Measurements from ENCODE around the gene CNDP2. TPM values are rescaled to one million over a fixed set of nuclear protein-coding genes. Genes with fewer than 3 reads are reported as not detected.

The CNDP2 gene
- total RNA-seq, 1 donor from 2014 or later = 65.7 TPM

DNA sequence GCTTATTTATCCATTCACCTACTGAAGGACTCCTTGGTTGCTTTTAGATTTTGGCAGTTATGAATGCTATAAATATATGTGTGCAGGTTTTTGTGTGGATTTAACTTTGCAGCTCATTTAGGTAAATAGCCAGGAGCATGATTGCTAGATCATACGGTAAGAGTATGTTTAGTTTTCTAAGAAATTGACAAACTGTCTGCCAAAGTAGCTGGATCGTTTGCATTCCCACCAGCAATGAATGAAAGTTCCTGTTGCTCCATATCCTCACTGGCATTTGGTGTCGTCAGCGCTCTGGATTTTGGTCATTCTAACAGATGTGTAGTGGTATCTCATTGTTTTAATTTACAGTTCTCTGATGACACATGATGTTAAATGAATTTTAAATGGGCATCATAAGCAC is 30.4 kb upstream of the CNDP2 start:
- intact Hi-C loops (cut with DNase I) = no loop called here

DNA sequence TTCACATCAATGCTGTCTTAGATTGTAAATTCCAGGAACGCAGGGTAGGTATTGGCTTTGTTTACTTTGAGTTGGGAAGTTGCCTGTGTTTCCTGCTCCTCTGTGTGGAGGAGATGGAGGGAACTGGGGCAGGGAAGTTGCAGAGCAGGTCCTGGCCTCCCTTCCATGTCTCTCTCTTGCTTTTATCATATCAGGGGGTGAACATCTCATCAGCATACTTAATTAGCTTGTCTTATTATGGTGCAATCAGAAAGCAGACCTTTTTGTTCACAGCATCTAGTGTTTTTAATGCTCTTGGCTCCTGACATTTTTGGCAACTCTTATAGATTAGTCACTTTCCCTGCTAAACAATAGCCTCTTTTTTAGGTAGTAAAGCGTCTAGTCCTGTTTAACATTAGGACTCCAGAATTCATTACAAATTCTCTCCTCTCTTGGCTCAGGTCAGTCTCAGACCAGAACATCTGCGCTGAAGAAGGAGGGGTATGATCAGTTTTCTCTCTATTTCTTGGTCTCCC is 27.6 kb upstream of the CNDP2 start:
- intact Hi-C loops (cut with DNase I) = no loop called here
- no peak for DNase-seq (ENCODE audit: low spot score)

More for the DNA sequence above, 30.4 kb upstream of the CNDP2 start:
- no peak for DNase-seq (ENCODE audit: low spot score)

DNA sequence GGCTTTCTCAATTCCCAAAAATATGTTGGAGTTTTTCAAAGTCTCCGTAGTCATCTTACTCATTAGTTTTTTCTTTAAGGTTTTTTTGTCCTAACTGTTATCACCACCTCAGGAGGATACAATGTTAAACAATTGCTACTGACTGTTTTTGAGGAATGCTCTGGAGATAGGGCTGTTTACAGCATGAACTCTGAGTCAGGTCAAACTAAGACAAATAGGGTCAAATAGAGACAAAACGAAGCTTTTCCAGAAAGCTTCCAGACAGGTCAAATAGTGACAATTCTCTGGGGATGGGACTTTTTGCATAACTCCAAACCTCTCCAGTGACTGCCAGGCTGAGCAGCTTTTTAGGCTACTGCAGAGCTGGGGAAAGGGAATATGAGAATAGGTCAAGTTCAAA is 23.9 kb upstream of the CNDP2 start:
- DNase-seq (ENCODE audit: low spot score) = no peak
- intact Hi-C loops (cut with DNase I) = no loop called here

DNA sequence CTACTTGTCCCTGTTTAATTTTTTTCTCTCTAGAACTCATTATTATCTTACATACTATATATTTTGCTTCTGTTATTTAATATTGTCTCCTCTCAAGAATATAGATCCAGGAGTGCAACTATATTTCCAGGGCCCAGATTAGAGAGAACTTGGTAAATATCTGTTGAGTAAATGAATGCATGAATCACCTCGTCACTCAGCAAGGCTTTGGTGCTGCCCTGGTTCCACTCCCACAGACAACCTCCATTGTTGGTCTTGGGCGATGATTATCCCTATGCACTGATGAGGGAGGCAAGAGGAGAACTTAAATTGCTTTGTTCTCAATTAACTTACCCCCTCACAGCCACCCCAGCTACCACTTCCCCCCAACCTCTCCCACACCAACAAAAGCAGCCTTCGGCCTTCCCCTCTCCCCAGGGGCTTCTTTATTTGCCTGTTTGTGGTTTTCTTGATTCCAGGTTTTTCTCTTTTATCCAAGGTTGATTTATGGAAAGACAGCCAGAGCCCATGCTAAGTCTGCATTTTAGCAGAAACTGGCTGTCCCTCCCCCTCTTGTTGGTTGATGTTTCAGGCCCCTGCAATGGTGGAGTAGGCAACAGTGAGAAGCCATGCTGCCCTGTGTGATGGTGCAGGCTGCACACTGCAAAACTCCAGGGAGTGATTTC is 22.1 kb upstream of the CNDP2 start:
- intact Hi-C loops (cut with DNase I) = no loop called here

DNA sequence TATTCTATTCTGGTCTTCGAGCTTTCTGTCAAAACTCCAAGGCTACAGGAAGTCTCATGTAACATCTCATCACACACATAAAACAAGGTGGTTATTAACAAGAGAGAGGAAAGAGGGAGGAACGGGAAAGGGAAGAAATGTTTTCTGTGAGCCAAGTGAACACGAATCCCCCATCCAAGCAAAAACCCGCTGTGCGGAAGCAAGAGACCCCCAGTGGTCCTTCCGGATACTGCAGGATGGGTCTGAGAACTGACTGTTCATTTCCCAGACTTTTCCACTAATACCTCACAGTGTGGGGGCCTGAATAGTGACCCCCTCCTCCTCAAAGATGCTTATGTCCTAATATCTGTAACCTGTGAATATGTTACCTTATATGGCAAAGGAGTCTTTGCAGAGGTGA is 20.0 kb upstream of the CNDP2 start:
- DNase-seq (ENCODE audit: low spot score) = no peak
- intact Hi-C loops (cut with DNase I) = loop anchor here (1.0 kb wide), 1 partner anchor 123 kb away; no protein-coding TSS in a partner anchor

More for the DNA sequence above, 22.1 kb upstream of the CNDP2 start:
- no peak for DNase-seq (ENCODE audit: low spot score)

DNA sequence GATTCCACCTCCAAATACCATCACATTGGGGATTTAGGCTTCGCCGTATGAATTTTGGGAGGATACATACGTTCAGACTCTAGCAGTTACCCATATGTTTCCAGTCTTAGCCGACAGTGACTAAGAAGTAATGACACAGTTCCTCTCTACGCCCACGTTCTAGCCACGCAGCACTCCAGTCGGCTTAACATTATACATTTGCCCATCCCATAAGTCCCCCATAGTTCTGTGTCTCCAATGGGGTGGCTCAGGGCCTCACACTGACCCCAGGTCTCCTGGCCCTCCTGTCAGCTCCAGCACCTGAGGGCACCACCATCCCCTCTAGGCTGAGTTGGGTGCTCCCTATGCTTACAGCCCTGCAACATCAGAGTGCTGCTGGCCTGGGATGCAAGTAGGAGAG is 18.4 kb upstream of the CNDP2 start:
- intact Hi-C loops (cut with DNase I) = no loop called here

DNA sequence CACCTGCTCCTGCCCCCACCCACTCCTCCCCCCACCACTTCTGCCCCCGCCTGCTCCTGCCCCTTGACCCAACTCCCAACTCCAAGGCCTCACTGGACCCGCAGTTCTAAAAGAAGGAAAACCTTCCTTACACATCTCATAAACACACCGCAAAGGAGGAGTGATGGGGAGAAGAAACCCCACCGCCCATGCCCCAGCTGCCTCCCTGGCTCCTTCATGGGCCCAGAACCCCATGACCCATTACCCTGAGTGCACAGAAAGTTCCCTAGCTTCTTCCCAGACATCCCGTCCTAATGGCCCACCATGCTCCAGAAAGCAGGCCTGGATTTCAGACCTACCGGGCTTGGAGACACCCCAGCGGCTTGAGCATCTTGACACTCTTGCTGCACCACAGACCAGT is 17.8 kb upstream of the CNDP2 start:
- intact Hi-C loops (cut with DNase I) = no loop called here
- DNase-seq (ENCODE audit: low spot score) = no peak

More for the DNA sequence above, 18.4 kb upstream of the CNDP2 start:
- no peak for DNase-seq (ENCODE audit: low spot score)

DNA sequence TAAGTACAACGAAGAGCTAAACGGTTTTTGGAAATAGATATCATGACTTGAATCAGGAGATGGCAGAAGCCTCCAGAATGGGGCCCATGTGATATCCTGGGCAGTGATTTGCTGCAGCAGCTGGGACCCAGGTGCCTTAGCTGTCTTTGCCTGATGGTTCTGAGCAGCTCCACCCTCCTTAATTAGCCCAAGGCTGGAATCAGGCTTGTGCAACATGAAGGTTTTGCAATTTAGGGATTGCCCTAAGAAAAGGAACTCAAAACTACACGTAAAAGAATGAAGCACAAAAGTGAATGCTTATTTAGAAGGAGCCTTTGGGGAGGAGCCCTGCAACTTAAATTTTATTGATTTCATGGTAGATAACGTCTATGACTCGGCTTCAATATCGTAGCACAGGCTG is 17.3 kb upstream of the CNDP2 start:
- intact Hi-C loops (cut with DNase I) = no loop called here

DNA sequence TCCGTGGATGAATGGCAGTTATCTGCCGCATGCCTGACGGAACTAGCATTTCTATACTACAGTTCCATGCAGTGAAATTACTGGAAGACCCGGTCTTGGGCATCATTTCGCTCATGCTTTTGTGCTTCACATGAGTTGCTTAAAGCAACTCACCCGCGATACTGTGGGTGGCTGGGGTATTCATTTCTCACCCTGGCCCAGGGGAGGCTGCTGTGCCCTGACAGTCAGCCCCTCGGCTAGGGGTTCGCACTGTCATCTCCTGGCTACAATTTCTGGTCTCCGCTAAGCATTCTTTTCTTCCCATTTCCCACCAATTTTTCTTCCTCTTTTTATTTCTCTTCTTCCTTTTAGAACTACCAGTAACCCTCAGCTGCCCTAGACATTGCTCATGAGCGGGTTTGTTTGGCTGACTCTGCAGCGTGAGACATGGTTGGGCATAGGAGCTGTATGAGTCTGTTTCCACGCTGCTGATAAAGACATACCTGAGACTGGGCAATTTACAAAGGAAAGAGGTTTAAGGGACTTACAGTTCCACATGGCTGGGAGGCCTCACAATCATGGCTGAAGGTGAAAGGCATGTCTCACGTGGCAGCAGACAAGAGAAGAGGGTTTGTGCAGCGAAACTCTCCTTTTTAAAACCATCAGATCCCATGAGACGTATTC is 16.5 kb upstream of the CNDP2 start:
- no peak for DNase-seq (ENCODE audit: low spot score)
- intact Hi-C loops (cut with DNase I) = no loop called here

More for the DNA sequence above, 17.3 kb upstream of the CNDP2 start:
- no peak for DNase-seq (ENCODE audit: low spot score)

DNA sequence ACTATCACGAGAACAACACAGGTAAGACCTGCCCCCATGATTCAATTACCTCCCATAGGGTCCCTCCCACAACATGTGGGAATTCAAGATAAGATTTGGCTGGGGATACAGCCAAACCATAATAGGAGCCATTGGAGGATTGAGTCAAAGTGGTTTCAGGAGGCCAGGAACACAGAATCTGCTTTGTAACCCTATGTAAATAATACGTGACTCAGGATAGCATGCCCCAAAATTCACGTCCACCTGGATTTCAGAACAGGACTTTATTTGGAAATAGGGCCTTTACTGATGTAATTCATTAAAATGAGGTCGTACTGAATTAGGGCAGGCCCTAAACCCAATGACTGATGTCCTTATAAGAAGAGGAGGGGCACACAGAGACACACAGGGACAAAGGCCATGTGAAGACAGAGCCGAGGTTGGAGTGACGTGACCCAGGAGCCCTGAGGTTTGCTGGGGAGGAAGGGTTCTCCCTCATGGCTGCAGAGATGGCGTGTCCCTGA is 16.0 kb upstream of the CNDP2 start:
- DNase-seq (ENCODE audit: low spot score) = no peak
- intact Hi-C loops (cut with DNase I) = no loop called here

DNA sequence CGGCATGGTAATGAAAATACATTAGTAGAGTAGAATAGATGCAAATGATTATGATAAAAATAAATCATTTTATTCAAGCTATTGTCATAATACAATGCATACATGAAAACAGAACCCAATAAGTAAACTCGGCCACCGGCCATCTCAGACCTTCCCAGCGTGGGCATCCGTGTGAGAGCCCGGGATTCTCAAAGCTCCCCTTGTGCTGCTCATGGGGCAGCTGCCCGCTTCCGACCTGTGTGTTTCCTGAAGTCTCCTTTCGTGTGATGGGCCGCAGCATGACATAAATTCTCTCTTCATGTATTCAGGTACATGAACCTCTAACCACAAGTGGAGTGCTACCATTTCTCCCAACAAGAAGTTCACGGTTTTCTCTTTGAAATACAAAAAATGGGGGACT is 13.5 kb upstream of the CNDP2 start:
- intact Hi-C loops (cut with DNase I) = no loop called here

DNA sequence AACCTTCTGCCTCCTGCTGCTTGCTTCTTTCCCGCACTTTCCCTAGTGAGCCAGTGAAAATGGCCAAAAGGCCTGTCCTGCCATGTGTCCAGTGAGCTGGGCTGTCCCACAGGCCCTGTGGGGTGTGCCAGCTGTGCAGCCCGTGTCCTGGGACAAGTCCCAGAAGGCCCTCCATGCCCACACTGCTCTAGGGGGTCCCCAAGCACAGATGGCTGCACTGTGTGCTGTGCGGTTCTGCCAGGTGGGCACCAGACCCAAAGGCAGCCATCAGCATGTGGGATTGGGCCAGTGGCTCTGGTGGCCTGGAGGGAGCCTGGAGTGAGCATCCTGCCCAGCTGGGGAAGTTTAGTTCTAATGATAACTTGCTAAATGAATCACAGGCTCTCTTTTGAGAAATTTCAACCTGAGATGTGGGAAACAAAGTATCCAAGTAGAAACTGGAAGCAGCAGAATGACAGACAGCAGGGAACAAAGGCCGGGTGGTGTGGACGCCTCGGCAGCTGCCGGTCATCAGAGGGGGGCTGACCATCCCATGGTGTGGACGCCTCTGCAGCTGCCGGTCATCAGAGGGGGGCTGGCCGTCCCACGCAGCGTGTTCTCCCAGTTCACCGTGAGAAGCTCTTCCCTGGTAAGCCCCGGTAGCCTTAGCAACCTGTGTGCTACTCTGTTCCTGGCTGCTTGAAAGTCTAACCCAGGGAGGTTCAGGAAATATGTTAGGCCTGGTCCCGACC is 9.9 kb upstream of the CNDP2 start:
- DNase-seq (ENCODE audit: low spot score) = no peak
- intact Hi-C loops (cut with DNase I) = no loop called here

More for the DNA sequence above, 13.5 kb upstream of the CNDP2 start:
- no peak for DNase-seq (ENCODE audit: low spot score)

DNA sequence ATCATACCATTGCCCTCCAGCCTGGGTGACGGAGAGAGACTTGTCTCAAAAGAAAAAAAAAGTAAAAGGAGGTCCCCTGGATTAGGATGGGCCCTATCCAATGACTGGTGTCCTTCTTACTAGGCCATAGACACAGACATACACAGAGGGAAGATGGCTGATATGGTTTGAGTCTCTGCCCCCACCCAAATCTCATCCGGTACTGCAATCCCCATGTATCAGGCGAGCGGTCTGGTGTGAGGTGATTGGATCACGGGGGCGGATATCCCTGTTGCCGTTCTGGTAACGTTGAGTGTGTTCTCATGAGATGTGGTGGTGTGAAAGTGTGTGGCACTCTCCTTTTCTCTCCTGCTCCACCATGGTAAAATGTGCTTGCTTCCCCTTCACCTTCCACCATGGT is 7.8 kb upstream of the CNDP2 start:
- DNase-seq (ENCODE audit: low spot score) = no peak
- intact Hi-C loops (cut with DNase I) = no loop called here

DNA sequence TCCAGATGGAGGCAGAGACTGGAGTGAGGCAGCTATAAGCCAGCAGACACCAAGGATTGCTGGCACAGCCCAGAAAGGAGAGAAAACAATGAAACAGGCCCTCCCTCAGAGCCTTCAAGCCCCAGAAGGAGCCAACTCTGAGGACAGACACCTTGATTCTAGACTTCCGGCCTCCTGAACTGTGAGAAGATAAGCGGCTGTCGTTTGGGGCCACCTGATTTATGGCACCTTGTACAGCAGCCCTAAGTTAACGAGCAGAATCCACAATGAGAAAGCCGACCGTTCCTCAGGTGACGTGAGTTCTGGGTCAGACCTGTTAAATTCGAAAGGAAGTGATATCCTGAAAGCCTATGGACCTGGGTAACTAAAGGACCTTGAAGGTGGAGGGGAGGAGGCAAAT is 7.3 kb upstream of the CNDP2 start:
- intact Hi-C loops (cut with DNase I) = no loop called here
- no peak for DNase-seq (ENCODE audit: low spot score)

DNA sequence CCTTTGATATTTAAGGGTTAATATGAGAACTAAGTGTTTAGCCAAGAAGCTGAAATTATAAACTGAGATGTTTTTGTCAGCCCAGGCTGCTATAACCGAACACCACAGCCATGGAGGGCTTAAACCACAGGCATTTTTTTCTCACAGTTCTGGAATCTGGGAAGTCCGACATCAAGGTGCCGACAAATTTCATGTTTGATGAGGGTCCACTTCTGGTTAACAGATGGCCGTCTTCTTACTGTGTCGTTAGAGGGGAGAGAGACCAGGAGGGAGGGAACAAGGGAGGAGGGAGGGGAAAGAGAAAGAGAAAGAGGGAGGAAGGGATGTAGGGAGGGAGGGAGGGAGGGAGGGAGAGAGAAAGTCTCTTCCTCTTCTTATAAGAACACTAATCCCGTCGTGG is 6.5 kb upstream of the CNDP2 start:
- DNase-seq (ENCODE audit: low spot score) = no peak
- intact Hi-C loops (cut with DNase I) = loop anchor here (5.0 kb wide), 2 partner anchors 137 to 292 kb away; no protein-coding TSS in a partner anchor

DNA sequence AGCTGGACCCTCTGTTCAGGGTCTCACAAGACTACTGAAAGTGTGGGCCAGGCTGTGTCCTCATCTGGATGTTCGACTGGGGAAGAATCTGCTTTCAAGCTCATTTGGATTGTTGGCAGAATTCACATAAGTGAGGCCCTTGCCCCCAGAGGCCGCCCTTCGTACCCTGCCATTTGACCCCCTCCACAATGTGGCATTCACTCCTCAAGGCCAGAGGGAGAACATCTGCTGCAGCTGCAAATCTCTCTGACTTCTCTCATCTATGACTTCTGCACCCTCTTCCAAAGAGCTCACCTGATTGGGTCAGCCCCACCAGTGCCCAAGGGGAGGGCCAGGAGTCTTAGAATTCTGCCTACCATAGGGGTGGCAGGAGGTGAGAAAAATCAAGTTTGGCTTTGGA is 3.9 kb upstream of the CNDP2 start:
- intact Hi-C loops (cut with DNase I) = loop anchor here (5.0 kb wide), 2 partner anchors 140 to 295 kb away; no protein-coding TSS in a partner anchor
- DNase-seq (ENCODE audit: low spot score) = no peak

DNA sequence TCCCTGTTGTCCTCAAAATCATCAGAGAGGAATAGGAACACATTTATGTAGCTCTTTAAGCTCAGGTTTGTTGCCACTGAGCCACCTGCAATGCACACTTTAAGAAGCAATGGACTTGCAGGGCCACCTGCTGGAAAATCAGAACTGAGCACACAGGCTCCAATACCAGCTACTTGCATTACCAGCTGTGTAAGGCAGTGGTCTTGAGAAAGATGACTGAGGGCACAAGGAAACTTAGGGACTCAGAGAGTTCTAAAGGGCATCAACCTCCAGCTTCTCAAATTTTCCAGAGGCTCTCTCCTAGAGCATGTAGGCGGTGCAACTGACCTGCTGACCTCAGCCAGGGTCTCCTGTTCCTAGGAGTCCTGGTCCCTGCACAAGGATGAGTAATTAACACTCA is 2.5 kb upstream of the CNDP2 start:
- DNase-seq (ENCODE audit: low spot score) = no peak
- intact Hi-C loops (cut with DNase I) = loop anchor here (2.0 to 5.0 kb wide), 4 partner anchors 35 to 296 kb away; partner anchors contain the start of gene ZNF407

DNA sequence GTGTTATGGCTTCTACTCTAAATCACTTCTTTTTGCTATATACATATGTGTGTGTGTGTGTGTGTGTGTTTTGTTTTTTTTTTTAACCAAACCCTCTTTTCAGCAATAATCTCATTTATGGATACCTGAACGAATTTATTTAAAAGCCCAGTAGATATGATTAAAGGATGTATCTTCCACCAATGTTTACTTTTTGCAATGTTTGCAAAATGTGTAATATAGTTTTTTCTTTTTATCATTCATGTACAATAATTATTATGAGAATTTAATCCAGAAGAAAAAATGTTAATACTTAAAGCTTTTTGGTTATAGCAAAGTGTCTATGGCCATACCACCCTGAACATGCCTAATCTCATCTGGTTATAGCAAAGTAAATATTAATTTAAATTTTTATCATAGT is 1.6 kb upstream of the CNDP2 start:
- DNase-seq (ENCODE audit: low spot score) = no peak
- intact Hi-C loops (cut with DNase I) = loop anchor here (2.0 to 5.0 kb wide), 4 partner anchors 36 to 297 kb away; partner anchors contain the start of gene ZNF407

DNA sequence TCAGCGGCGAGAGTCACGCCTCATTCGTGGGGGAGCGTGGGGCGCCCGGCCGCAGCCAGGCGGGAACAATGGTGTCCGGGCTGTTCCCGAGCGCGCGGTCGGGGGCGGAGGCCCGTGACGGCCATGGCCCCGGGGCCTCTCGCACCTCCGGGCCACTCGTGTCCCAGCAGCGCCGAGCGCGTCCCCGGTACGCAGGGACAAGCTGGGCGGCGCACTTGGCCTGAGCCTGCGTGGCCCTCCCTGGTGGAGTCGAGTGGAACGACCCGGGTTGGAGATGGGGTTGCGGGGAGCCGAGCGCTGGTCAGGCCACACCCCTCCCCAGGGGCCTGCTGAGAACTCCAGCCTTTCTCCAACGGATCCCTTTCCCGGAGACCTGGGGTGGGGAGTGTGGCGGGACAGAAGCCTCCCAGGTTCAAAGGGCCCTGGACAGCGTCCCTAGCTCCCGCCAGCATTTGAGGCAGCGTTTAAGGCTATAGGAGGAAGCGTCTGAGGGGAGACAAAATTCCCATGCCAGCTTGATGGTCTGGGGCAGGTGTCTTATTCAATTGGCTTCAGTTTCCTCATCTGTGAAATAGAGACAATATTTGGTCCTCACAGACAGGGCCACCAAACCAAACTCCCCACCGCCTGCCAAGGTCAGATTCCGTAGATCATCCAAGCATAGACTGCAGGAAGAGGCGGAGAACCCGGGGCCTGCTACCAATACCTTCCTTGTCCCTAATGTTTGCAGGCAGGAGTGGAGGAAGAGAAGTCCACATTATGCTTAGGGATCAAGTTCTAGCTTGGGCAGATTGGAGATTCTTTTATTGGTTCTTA is 553 bp downstream of the CNDP2 start:
- intact Hi-C loops (cut with DNase I) = loop anchor here (2.0 kb wide), 1 partner anchor 348 kb away; the partner anchor contains the start of gene TIMM21
- DNase-seq (ENCODE audit: low spot score) = no peak
